Loucy (cell line): ENCODE data around the gene MYO1D.
"Not testable (repeated sequence)": the region's sequence is repeated elsewhere in the genome, so short reads cannot be mapped to it uniquely, and the experiment has no call there.

Experiments used
- H2AFZ ChIP-seq: fragments of 200-600 bp; sonication (generic); 2 replicates; pipeline ENCODE4 v1.6.0; 2016; ENCODE audit warnings: antibody characterized with exemption, mild to moderate bottlenecking, low read length, moderate library complexity
- H3F3A ChIP-seq: fragments of 200-600 bp; 2 replicates; pipeline ENCODE4 v1.6.0; 2016; ENCODE audit warnings: antibody characterized with exemption, low read depth, mild to moderate bottlenecking
- H3K27me3 ChIP-seq: fragments of 200-600 bp; sonication (generic); 2 replicates; pipeline ENCODE4 v1.6.1; 2014; ENCODE audit warnings: low read length, mild to moderate bottlenecking; ENCODE audit not compliant: insufficient read depth, poor library complexity, severe bottlenecking
- H3K36me3 ChIP-seq: fragments of 200-600 bp; sonication (generic); 2 replicates; pipeline ENCODE4 v1.6.1; 2016; ENCODE audit warnings: low read length; ENCODE audit not compliant: insufficient read depth
- H3K4me1 ChIP-seq: fragments of 200-600 bp; sonication (generic); 2 replicates; pipeline ENCODE4 v1.5.1; 2014; ENCODE audit warnings: low read length, mild to moderate bottlenecking; ENCODE audit not compliant: insufficient read depth, poor library complexity, severe bottlenecking
- H3K4me2 ChIP-seq: fragments of 200-600 bp; sonication (generic); 2 replicates; pipeline ENCODE4 v1.6.0; 2014; ENCODE audit warnings: antibody characterized with exemption, low read length, low read depth, mild to moderate bottlenecking; ENCODE audit not compliant: poor library complexity, severe bottlenecking
- H3K4me3 ChIP-seq: fragments of 200-600 bp; sonication (generic); 2 replicates; pipeline ENCODE4 v1.5.1; 2014; ENCODE audit warnings: low read length, mild to moderate bottlenecking, mixed read lengths; ENCODE audit not compliant: poor library complexity, severe bottlenecking
- H3K79me2 ChIP-seq: fragments of 200-600 bp; sonication (generic); 2 replicates; pipeline ENCODE4 v1.6.1; 2014; ENCODE audit warnings: low read length; ENCODE audit not compliant: insufficient read depth
- H3K9ac ChIP-seq: fragments of 200-600 bp; sonication (generic); 2 replicates; pipeline ENCODE4 v1.6.0; 2014; ENCODE audit warnings: mild to moderate bottlenecking, low read depth, low read length, moderate library complexity; ENCODE audit not compliant: poor library complexity, severe bottlenecking
- H3K9me2 ChIP-seq: fragments of 200-600 bp; sonication (generic); replicated peaks from 2 replicates; pipeline ENCODE4 v1.6.1; 2016; ENCODE audit warnings: low read depth, low read length, mixed read lengths
- H3K9me3 ChIP-seq: fragments of 200-600 bp; sonication (generic); 2 replicates; pipeline ENCODE4 v1.6.1; 2014; ENCODE audit warnings: mild to moderate bottlenecking, antibody characterized with exemption, low read length, low read depth; ENCODE audit not compliant: insufficient read depth
- H4K20me1 ChIP-seq: fragments of 200-600 bp; sonication (generic); 2 replicates; pipeline ENCODE4 v1.6.0; 2014; ENCODE audit warnings: antibody characterized with exemption, low read length, mild to moderate bottlenecking; ENCODE audit not compliant: insufficient read depth, poor library complexity, severe bottlenecking
- CTCF ChIP-seq: fragments of 200-600 bp; sonication (generic); conservative IDR thresholded peaks from 2 replicates; pipeline ENCODE4 v1.5.1; 2014; ENCODE audit warnings: mild to moderate bottlenecking, antibody characterized with exemption, low read length
- EZH2phosphoT487 ChIP-seq: fragments of 200-600 bp; IDR thresholded peaks from 2 replicates; pipeline ENCODE4 v1.6.1; 2018; ENCODE audit warnings: antibody characterized with exemption, mild to moderate bottlenecking, moderate library complexity, borderline replicate concordance

The MYO1D gene

GRCh38 chr17:32648450-32648849, 228.5 kb downstream of the MYO1D start:
- Histone ChIP-seq H4K20me1 (no peaks in the 10 kb centered on the region), H2AFZ (no peak overlapping the region), H3K9me2 (no peaks in the 10 kb centered on the region), H3K79me2 (no peaks in the 10 kb centered on the region), H3F3A (no peaks in the 10 kb centered on the region), H3K9ac (no peak overlapping the region), H3K4me2 (no peak overlapping the region), H3K27me3 (no peaks in the 10 kb centered on the region), H3K9me3 (0 out of 2 replicates have a peak, but pooled peaks cover 3% of the 10 kb centered on the region), H3K4me1 (no peaks in the 10 kb centered on the region), H3K4me3 (no peak overlapping the region), H3K36me3 (no peaks in the 10 kb centered on the region)
- TF ChIP-seq EZH2phosphoT487 (no peak), CTCF (no peak)

- Histone ChIP-seq H3F3A (no peaks in the 10 kb centered on the region), H3K4me2 (no peak overlapping the region)
- no peak for TF ChIP-seq CTCF
- no peak for TF ChIP-seq EZH2phosphoT487
Observed at GRCh38 chr17:32646941-32647340, 230.0 kb downstream of the MYO1D start.

GRCh38 chr17:32641514-32641913, 235.4 kb downstream of the MYO1D start:
- H3K9me3 ChIP-seq, H3K4me1 ChIP-seq, H3F3A ChIP-seq, H4K20me1 ChIP-seq, H3K9me2 ChIP-seq, H3K9ac ChIP-seq, H3K4me3 ChIP-seq, H3K27me3 ChIP-seq, H2AFZ ChIP-seq, H3K4me2 ChIP-seq, H3K79me2 ChIP-seq, H3K36me3 ChIP-seq: not testable (repeated sequence)

More at GRCh38 chr17:32646941-32647340, 230.0 kb downstream of the MYO1D start:
- Histone ChIP-seq H2AFZ (no peak overlapping the region), H3K36me3 (no peaks in the 10 kb centered on the region), H3K79me2 (no peaks in the 10 kb centered on the region), H3K9ac (no peak overlapping the region), H3K27me3 (no peaks in the 10 kb centered on the region), H3K4me3 (no peak overlapping the region), H3K9me3 (0 out of 2 replicates have a peak, but pooled peaks cover 3% of the 10 kb centered on the region), H3K9me2 (no peaks in the 10 kb centered on the region), H3K4me1 (no peaks in the 10 kb centered on the region), H4K20me1 (no peaks in the 10 kb centered on the region)

GRCh38 chr17:32636598-32637218, 240.2 kb downstream of the MYO1D start:
- Histone ChIP-seq H3K4me1 (no peaks in the 10 kb centered on the region), H4K20me1 (no peaks in the 10 kb centered on the region), H3F3A (no peaks in the 10 kb centered on the region), H3K9me3 (no peaks in the 10 kb centered on the region), H3K36me3 (no peaks in the 10 kb centered on the region), H3K9ac (no peak overlapping the region), H3K9me2 (no peaks in the 10 kb centered on the region), H3K27me3 (no peaks in the 10 kb centered on the region), H2AFZ (no peak overlapping the region), H3K79me2 (no peaks in the 10 kb centered on the region), H3K4me3 (no peak overlapping the region), H3K4me2 (no peak overlapping the region)
- TF ChIP-seq EZH2phosphoT487 (no peak), CTCF (no peak)
